Hindlimb muscle (tissue), 1 donor: ENCODE results near the gene SPON1. TPM values are rescaled to one million over a fixed set of nuclear protein-coding genes. Genes with fewer than 3 reads are reported as not detected.
"Not testable (repeated sequence)": the region's sequence is repeated elsewhere in the genome, so short reads cannot be mapped to it uniquely, and the experiment has no call there.

Experiments
- DNase-seq: peaks from one replicate; pipeline ENCODE4 v3.0.0-alpha.2; 2013
- polyA plus RNA-seq: library from polyadenylated mRNA; unstranded; fragments of 120-200 nt; gene quantifications from one replicate; pipeline ENCODE4 v1.2.1, GENCODE V29; 2013; ENCODE audit not compliant: insufficient read length

The SPON1 gene
- polyA plus RNA-seq, 1 donor, result 29.3 TPM

GRCh38 chr11:14132312-14132711 is 169.8 kb downstream of the SPON1 start:
- DNase-seq, result no peak

GRCh38 chr11:14133381-14133780 is 170.9 kb downstream of the SPON1 start:
- no peak for DNase-seq

GRCh38 chr11:14136561-14136960 is 174.0 kb downstream of the SPON1 start:
- DNase-seq, result no peak

GRCh38 chr11:14137284-14137683 is 174.8 kb downstream of the SPON1 start:
- DNase-seq, result no peak

- DNase-seq, result no peak
Measured at GRCh38 chr11:14140991-14141390, 178.5 kb downstream of the SPON1 start.

DNA sequence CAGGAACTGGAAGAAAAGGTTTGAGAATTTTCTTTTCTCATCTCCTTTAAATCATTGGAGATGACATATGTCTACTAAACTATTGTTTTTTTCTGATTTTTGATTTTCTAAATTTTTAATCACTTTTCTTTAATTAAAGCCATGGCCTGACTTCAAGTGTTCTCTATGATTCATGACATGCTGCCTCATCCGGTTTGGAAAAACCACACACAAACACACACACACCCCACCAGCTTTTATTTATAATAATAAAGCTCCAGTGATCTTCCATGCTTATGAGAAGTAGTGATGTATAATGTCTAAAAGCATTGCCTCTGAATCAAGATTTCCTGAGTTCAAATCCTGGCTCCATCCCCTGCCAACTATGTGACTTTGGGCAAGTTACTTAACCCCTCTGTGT is 179.2 kb downstream of the SPON1 start:
- DNase-seq, result no peak

- DNase-seq, result no peak
Measured at GRCh38 chr11:14144934-14145333, 182.4 kb downstream of the SPON1 start.

DNA sequence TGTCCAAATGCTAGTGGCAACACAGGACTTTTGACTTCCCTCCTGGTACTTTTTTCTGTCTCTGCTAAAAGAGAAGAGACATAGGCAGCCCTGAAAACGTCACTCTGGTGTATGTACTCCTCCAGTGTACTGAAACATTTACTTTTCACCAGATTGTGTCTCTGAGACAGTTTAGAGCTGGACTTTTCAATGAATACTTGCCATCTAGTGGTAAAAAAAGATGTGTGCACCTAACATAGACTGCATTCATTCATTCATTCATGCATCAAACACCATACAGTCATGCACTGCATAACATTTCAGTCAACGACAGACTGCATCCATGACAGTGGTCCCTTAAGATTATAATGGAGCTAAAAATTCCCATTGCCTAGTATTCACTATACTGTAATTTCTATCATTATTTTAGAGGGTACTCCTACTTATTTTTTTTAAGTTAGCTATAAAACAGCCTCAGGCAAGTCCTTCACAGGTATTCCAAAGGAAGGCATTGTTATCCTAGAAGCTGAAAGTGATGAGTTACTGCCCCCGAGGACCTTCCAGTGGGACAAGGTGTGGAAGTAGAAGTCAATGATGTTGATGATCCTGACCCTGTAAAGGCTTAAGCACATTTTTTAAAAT is 186.2 kb downstream of the SPON1 start:
- DNase-seq, result peak; percentile 24

GRCh38 chr11:14149683-14150082 is 187.2 kb downstream of the SPON1 start:
- no peak for DNase-seq

GRCh38 chr11:14150878-14151277 is 188.4 kb downstream of the SPON1 start:
- no peak for DNase-seq

DNA sequence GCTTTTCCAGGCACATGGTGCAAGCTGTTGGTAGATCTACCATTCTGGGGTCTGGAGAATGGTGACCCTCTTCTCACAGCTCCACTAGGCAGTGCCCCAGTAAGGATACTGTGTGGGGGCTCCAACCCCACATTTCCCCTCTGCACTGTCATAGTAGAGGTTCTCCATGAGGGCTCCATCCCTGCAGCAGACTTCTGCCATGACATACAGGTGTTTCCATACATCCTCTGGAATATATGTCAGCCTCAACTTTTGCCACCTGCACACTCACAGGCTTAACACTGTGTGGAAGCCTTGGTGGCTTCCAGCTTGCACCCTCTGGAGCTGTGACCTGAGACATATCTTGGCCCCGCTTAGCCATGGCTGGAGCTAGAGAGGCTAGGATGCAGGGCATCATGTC is 191.6 kb downstream of the SPON1 start:
- not testable (repeated sequence) for DNase-seq

DNA sequence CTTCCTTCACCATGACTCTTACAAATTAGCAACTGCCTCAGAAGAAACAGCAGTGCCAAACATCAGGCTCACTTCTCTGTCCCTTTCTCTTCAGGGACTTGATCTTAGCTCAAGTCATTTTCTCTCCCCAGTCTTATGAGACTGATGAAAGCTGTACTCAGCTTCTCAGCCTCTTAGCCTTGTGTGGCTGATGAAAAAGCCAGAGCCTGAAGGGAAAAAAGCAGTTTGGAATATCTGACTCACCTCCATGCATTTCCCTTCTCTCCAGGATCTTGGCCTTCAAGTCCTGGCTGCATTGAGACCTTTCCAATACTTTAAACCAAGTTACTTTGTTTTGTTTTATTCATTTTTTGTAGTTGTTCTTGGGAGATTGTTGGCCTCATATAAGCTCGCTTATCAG is 195.9 kb downstream of the SPON1 start:
- no peak for DNase-seq

DNA sequence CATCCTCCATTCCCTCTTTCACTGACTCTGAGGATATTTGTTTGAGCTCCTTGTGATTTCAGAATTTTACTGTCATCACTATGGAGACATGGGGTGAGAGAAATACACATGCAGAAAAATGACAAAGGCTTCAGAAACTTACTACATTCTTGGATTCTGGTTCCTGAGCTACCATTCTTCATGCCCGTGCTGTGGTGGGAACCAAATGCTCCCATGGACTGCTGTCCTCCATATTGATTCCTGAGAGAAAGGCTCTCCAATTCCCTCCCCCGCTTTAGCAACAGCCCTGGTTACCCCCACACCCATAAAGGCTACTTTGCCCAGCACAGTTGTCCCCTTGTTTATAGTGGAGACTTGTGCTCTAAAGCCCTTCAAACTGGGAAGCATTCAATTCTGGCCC is 201.1 kb downstream of the SPON1 start:
- no peak for DNase-seq

GRCh38 chr11:14173679-14174078 is 211.2 kb downstream of the SPON1 start:
- DNase-seq, result not testable (repeated sequence)

- no peak for DNase-seq
Measured at GRCh38 chr11:14179116-14179820, 216.7 kb downstream of the SPON1 start.

DNA sequence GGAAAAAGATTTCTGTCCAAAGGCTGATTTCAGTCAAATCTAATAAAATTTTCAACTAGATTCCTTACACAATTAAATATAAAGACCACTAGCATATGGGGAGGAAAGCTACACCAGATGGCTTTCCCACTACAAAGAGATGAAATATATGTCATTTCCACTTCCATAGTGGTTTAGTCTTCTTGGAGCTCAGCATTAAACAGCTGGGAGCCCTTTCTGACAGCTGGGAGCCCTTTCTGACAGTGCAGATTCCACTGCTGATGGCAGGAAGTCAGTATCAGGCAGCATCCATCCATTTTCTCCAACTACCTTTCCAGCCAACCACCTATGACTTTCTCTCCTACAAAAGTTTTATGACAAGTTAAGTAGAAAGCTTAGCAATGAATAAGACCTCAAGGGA is 218.6 kb downstream of the SPON1 start:
- DNase-seq, result no peak

GRCh38 chr11:14182833-14183364 is 220.4 kb downstream of the SPON1 start:
- no peak for DNase-seq

DNA sequence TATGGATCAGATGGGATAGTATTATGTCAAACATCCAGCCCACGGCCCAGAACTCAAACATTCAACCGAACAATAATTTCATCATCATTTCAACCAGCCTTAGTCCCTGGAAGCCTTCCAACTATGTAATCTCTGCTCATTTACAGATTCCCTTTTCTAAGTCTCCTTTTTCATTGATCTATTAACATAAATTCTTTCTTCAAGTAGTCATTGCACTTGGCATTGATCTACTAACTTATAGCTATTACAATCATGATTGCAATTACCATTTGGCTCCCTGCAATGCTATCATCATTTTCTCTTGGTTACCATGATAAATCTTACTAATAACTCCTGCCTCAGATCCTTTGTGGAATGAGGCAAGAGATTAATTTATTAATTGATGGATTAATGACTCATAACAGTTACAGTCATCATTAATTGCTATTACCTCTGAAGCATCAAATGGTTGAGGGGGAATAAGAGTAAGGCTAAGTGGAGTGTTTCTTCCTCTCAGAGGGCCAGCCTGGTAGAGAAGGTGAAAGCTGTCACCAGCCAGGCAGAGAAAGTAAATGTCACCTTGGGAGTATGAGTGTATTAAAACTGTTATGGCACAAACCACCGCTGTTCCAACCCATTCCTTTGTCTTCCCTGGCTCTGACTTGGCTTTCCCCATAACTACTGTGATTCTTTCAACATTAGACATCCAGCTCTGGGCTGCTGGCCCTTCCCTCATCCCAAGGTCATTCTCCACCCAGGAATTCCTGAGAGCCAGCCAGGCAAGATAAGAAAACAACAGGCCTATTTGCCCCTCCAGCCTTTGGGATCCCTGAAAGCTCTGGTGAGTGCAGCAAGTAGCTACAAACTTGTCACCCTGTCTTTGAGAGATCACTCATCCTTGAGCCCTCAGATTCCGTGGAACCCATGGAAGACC is 221.8 kb downstream of the SPON1 start:
- no peak for DNase-seq

DNA sequence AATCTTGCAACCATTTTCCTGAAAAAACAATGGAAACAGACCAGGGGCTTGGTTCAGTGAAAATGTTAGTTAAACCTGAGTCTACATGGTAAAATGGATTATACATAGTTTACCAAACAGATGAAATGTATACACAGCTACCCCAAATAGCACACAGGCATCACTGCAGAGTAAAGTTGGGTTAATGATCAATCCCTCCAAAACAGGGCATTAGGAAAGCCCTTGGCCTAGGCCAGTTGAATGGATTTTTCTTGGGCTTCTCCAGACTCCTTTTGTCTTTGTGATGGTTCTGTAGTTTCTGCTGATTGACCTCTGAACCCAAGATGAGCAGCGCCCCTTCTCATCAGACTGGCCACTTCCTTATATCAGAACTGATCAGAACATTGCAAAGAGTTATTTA is 222.9 kb downstream of the SPON1 start:
- DNase-seq, result no peak

GRCh38 chr11:14186046-14186775 is 223.7 kb downstream of the SPON1 start:
- peak; percentile 18 for DNase-seq

GRCh38 chr11:14189874-14190273 is 227.4 kb downstream of the SPON1 start:
- DNase-seq, result no peak

- peak; percentile 23 for DNase-seq
Measured at GRCh38 chr11:14190992-14191778, 228.7 kb downstream of the SPON1 start.
